Liver (tissue), 9 donors: ENCODE measurements around the gene RERE. TPM values are rescaled to one million over a fixed set of nuclear protein-coding genes. Genes with fewer than 3 reads are reported as not detected.

ENCODE experiments used
- DNase-seq: peaks from one replicate; pipeline ENCODE4 v3.0.0-alpha.2; 2017; ENCODE audit warnings: low spot score
- H3K27ac ChIP-seq, 2 donors: one replicate each; pipeline ENCODE4 v1.7.0; 2013; ENCODE audit warnings: inconsistent platforms in 2 of 2, low read length in 2 of 2, control low read depth in 1 of 2, low read depth in 1 of 2, mild to moderate bottlenecking in 1 of 2
- H3K27me3 ChIP-seq, 4 donors: one replicate each; pipeline versions ENCODE4 v1.6.1 to v1.7.0; 2013; ENCODE audit warnings: low read length in 3 of 4, inconsistent platforms in 1 of 4, mild to moderate bottlenecking in 1 of 4, moderate library complexity in 1 of 4; ENCODE audit not compliant: control insufficient read depth in 4 of 4, insufficient read depth in 4 of 4
- H3K36me3 ChIP-seq, 4 donors: one replicate each; pipeline versions ENCODE4 v1.6.1 to v1.7.0; 2013; ENCODE audit warnings: low read length in 3 of 4, mild to moderate bottlenecking in 3 of 4, low read depth in 1 of 4, moderate library complexity in 1 of 4; ENCODE audit not compliant: control insufficient read depth in 4 of 4, insufficient read depth in 3 of 4
- H3K4me1 ChIP-seq, 4 donors: one replicate each; pipeline versions ENCODE4 v1.6.1 to v1.7.0; 2013; ENCODE audit warnings: low read length in 3 of 4, mild to moderate bottlenecking in 3 of 4, moderate library complexity in 1 of 4; ENCODE audit not compliant: control insufficient read depth in 4 of 4, insufficient read depth in 4 of 4
- H3K4me3 ChIP-seq, 3 donors: one replicate each; pipeline versions ENCODE4 v1.6.1 to v1.7.0; 2013; ENCODE audit warnings: low read length in 3 of 3, control low read depth in 1 of 3, low read depth in 1 of 3, mild to moderate bottlenecking in 1 of 3
- H3K9ac ChIP-seq, 2 donors: one replicate each; pipeline ENCODE4 v1.7.0; 2013; ENCODE audit warnings: low read length in 2 of 2, mild to moderate bottlenecking in 2 of 2, moderate library complexity in 2 of 2, control low read depth in 1 of 2, low read depth in 1 of 2
- H3K9me3 ChIP-seq, 4 donors: one replicate each; pipeline versions ENCODE4 v1.6.1 to v1.7.0; 2013; ENCODE audit warnings: low read length in 3 of 4; ENCODE audit not compliant: control insufficient read depth in 4 of 4
- ATF3 ChIP-seq: IDR thresholded peaks from 2 replicates; pipeline ENCODE4 v1.6.1; 2016; ENCODE audit warnings: antibody characterized with exemption
- CTCF ChIP-seq: fragments of 150-350 bp; IDR thresholded peaks from 2 replicates; pipeline ENCODE4 v1.5.1; 2017; ENCODE audit warnings: improper control_type of control experiment, low read depth, low read length; ENCODE audit not compliant: missing input control
- EGR1 ChIP-seq, 2 donors: IDR thresholded peaks; 2 replicates each; pipeline ENCODE4 v1.6.1; 2016 to 2018; ENCODE audit warnings: antibody characterized with exemption in 2 of 2, low read depth in 2 of 2
- FOXA1 ChIP-seq: IDR thresholded peaks from 2 replicates; pipeline ENCODE4 v1.6.1; 2016; ENCODE audit warnings: antibody characterized with exemption
- FOXA2 ChIP-seq: IDR thresholded peaks from 2 replicates; pipeline ENCODE4 v1.6.1; 2016; ENCODE audit warnings: antibody characterized with exemption
- GABPA ChIP-seq, 2 donors: IDR thresholded peaks in 1 of 2; conservative IDR thresholded peaks in 1 of 2; 2 replicates each; pipeline ENCODE4 v1.6.1; 2016; ENCODE audit warnings: antibody characterized with exemption in 2 of 2, mild to moderate bottlenecking in 1 of 2, moderate library complexity in 1 of 2
- HNF4A ChIP-seq, 2 donors: conservative IDR thresholded peaks; 2 replicates each; pipeline ENCODE4 v1.6.1; 2016; ENCODE audit warnings: antibody characterized with exemption in 2 of 2, mild to moderate bottlenecking in 2 of 2
- HNF4G ChIP-seq: IDR thresholded peaks from 2 replicates; pipeline ENCODE4 v1.6.1; 2016; ENCODE audit warnings: antibody characterized with exemption
- MAX ChIP-seq: IDR thresholded peaks from 2 replicates; pipeline ENCODE4 v1.6.1; 2016; ENCODE audit warnings: antibody characterized with exemption
- NR2F2 ChIP-seq: IDR thresholded peaks from 2 replicates; pipeline ENCODE4 v1.6.1; 2016; ENCODE audit warnings: antibody characterized with exemption
- REST ChIP-seq: IDR thresholded peaks from 2 replicates; pipeline ENCODE4 v1.6.1; 2016; ENCODE audit warnings: antibody characterized with exemption, mild to moderate bottlenecking
- RXRA ChIP-seq, 2 donors: IDR thresholded peaks; 2 replicates each; pipeline ENCODE4 v1.6.1; 2017 to 2018; ENCODE audit warnings: antibody characterized with exemption in 2 of 2, mild to moderate bottlenecking in 1 of 2
- SP1 ChIP-seq: IDR thresholded peaks from 2 replicates; pipeline ENCODE4 v1.6.1; 2018; ENCODE audit warnings: antibody characterized with exemption, mild to moderate bottlenecking
- TAF1 ChIP-seq: conservative IDR thresholded peaks from 2 replicates; pipeline ENCODE4 v1.6.1; 2016; ENCODE audit warnings: antibody characterized with exemption, mild to moderate bottlenecking
- YY1 ChIP-seq: IDR thresholded peaks from 2 replicates; pipeline ENCODE4 v1.6.1; 2016; ENCODE audit warnings: antibody characterized with exemption, mild to moderate bottlenecking
- ZBTB33 ChIP-seq: IDR thresholded peaks from 2 replicates; pipeline ENCODE4 v1.6.1; 2016; ENCODE audit warnings: antibody characterized with exemption
- WGBS: extraction: QIAGEN DNeasy Blood & Tissue Kit; methylation state at CpG from one replicate; pipeline ENCODE4 v1.1.7; 2013; 5-methylcytosine and 5-hydroxymethylcytosine counted together
- polyA plus RNA-seq, 2 donors: library from polyadenylated mRNA; stranded (reverse) in 1 of 2; unstranded in 1 of 2; fragments of 200-250 nt in 1 of 2; fragments of >200 nt in 1 of 2; fragmentation: Nextera tagmentation in 1 of 2; extraction: Ambion mirVana in 1 of 2; gene quantifications; one replicate each; pipeline versions ENCODE4 v1.2.1 to v1.2.3, GENCODE V29; 2013 to 2015
- total RNA-seq, 2 donors: library from RNA; depleted of rRNA; stranded (reverse); fragments of >200 nt; gene quantifications; one replicate each; pipeline ENCODE4 v1.2.3, GENCODE V29; 2014
- donor health status: healthy.
- donor health status: healthy.
- donor health status: healthy.
- donor health status: healthy.
- donor health status: healthy.

RERE gene
- total and polyA plus RNA-seq, 4 donors, result 9.8 to 49.1 (median 24.8) TPM

GRCh38 chr1:8415526-8416278 lies 401.7 kb downstream of the RERE start:
- no peak for DNase-seq
- Histone ChIP-seq H3K9ac (peak overlapping the region in 1 of 2 donors; percentile 9), H3K9me3 (no peaks in the 10 kb centered on the region), H3K27ac (peak overlapping the region; percentile 17 to 54), H3K27me3 (no peaks in the 10 kb centered on the region), H3K4me3 (no peak overlapping the region), H3K36me3 (no peaks in the 10 kb centered on the region), H3K4me1 (peaks cover 14 to 78% (median 73%) of the 10 kb centered on the region in 4 donors)
- WGBS, result 25% methylated on average over 7 of the region's 7 CpGs
- TF ChIP-seq FOXA1 (no peak), HNF4G (no peak), EGR1 (IDR thresholded peaks at IDR 0.05; ENCODE audit: low read depth in 2 of 2) (no peak), RXRA (IDR thresholded peaks at IDR 0.05) (no peak), REST (no peak), NR2F2 (no peak), TAF1 (no peak), HNF4A (conservative IDR thresholded peaks at IDR 0.05) (no peak), FOXA2 (no peak), MAX (no peak), ZBTB33 (no peak), YY1 (no peak), ATF3 (no peak), GABPA (IDR thresholded peaks at IDR 0.05 in 1 of 2, conservative IDR thresholded peaks at IDR 0.05 in 1 of 2) (no peak), CTCF (no peak), SP1 (no peak)
